Endothelial cell (in vitro differentiated cells): ENCODE data around the gene INTS11. TPM values are rescaled to one million over a fixed set of nuclear protein-coding genes. Genes with fewer than 3 reads are reported as not detected.
"Not testable (repeated sequence)": the region's sequence is repeated elsewhere in the genome, so short reads cannot be mapped to it uniquely, and the experiment has no call there.

Experiments used
- DNase-seq: peaks from one replicate; pipeline ENCODE4 v3.0.0; 2021; ENCODE audit warnings: low spot score
- H3K27ac Mint-ChIP-seq: one replicate; pipeline ENCODE4 v1.8.0; 2021; ENCODE audit warnings: mixed read lengths, inconsistent platforms; ENCODE audit not compliant: unreplicated experiment
- H3K27me3 Mint-ChIP-seq: one replicate; pipeline ENCODE4 v1.8.0; 2021; ENCODE audit warnings: mild to moderate bottlenecking, moderate library complexity, mixed read lengths, inconsistent platforms; ENCODE audit not compliant: unreplicated experiment
- H3K36me3 Mint-ChIP-seq: one replicate; pipeline ENCODE4 v1.8.0; 2021; ENCODE audit warnings: mild to moderate bottlenecking, low read depth, mixed read lengths, inconsistent platforms; ENCODE audit not compliant: unreplicated experiment
- H3K4me1 Mint-ChIP-seq: one replicate; pipeline ENCODE4 v1.8.0; 2021; ENCODE audit warnings: mild to moderate bottlenecking, mixed read lengths, inconsistent platforms; ENCODE audit not compliant: unreplicated experiment
- H3K4me3 Mint-ChIP-seq: one replicate; pipeline ENCODE4 v1.8.0; 2021; ENCODE audit warnings: mild to moderate bottlenecking, mixed read lengths, inconsistent platforms; ENCODE audit not compliant: unreplicated experiment
- H3K9me3 Mint-ChIP-seq: one replicate; pipeline ENCODE4 v1.8.0; 2021; ENCODE audit warnings: mixed read lengths, inconsistent platforms; ENCODE audit not compliant: unreplicated experiment
- CTCF ChIP-seq: fragments of 200-600 bp; sonication (generic); IDR thresholded peaks from one replicate; pipeline ENCODE4 v1.5.0; 2021; ENCODE audit warnings: antibody characterized with exemption; ENCODE audit not compliant: unreplicated experiment
- total RNA-seq: library from RNA; stranded (reverse); fragmentation: NEBNext Ultra II Directional; extraction: Animal tissue kit (Norgen Biotek cat#: 25700); gene quantifications from one replicate; pipeline ENCODE4 v1.2.1, GENCODE V29; 2021; ENCODE audit not compliant: unreplicated experiment

Gene INTS11
- total RNA-seq, 1 donor from 2014 or later = 104 TPM

- peaks cover 8% of the 10 kb centered on the region for H3K36me3 Mint-ChIP-seq
- peaks cover 10% of the 10 kb centered on the region for H3K4me1 Mint-ChIP-seq
- no peak overlapping the region for H3K4me3 Mint-ChIP-seq
- DNase-seq = no peak
- no peak overlapping the region for H3K27ac Mint-ChIP-seq
- no peaks in the 10 kb centered on the region for H3K9me3 Mint-ChIP-seq
- peaks cover 8% of the 10 kb centered on the region for H3K27me3 Mint-ChIP-seq
- no peak for TF ChIP-seq CTCF
Observed at GRCh38 chr1:1318131-1318652, 6.3 kb downstream of the INTS11 start.

- no peak for TF ChIP-seq CTCF
- Mint-ChIP-seq H3K9me3 (no peaks in the 10 kb centered on the region), H3K36me3 (peaks cover 8% of the 10 kb centered on the region), H3K27me3 (peaks cover 7% of the 10 kb centered on the region), H3K4me3 (no peak overlapping the region), H3K4me1 (peaks cover 10% of the 10 kb centered on the region), H3K27ac (peak overlapping the region; percentile 26)
- no peak for DNase-seq
Observed at GRCh38 chr1:1317420-1317819, 7.0 kb downstream of the INTS11 start.

- not testable (repeated sequence) for H3K9me3 Mint-ChIP-seq, H3K27ac Mint-ChIP-seq, H3K4me3 Mint-ChIP-seq, DNase-seq, H3K27me3 Mint-ChIP-seq, H3K36me3 Mint-ChIP-seq, H3K4me1 Mint-ChIP-seq
Observed at GRCh38 chr1:1316199-1316598, 8.3 kb downstream of the INTS11 start.

GRCh38 chr1:1315435-1315954 lies 9.0 kb downstream of the INTS11 start:
- Mint-ChIP-seq H3K27ac (no peak overlapping the region), H3K27me3 (peaks cover 5% of the 10 kb centered on the region), H3K4me3 (no peak overlapping the region), H3K4me1 (peaks cover 6% of the 10 kb centered on the region), H3K36me3 (peaks cover 8% of the 10 kb centered on the region), H3K9me3 (no peaks in the 10 kb centered on the region)
- no peak for DNase-seq
- TF ChIP-seq CTCF = no peak

GRCh38 chr1:1314678-1315335 lies 9.7 kb downstream of the INTS11 start:
- no peak overlapping the region for H3K4me3 Mint-ChIP-seq
- no peak overlapping the region for H3K27ac Mint-ChIP-seq
- no peak for TF ChIP-seq CTCF
- H3K36me3 Mint-ChIP-seq = peaks cover 8% of the 10 kb centered on the region
- no peaks in the 10 kb centered on the region for H3K9me3 Mint-ChIP-seq
- H3K4me1 Mint-ChIP-seq = peaks cover 6% of the 10 kb centered on the region
- DNase-seq = no peak
- H3K27me3 Mint-ChIP-seq = peaks cover 3% of the 10 kb centered on the region
